Suprapubic skin (tissue), 4 donors: Measurements from ENCODE around the gene SUFU. TPM values are rescaled to one million over a fixed set of nuclear protein-coding genes. Genes with fewer than 3 reads are reported as not detected.

ENCODE experiments used
- DNase-seq, 2 donors: peaks; one replicate each; pipeline ENCODE4 v3.0.0-alpha.2; 2019; ENCODE audit warnings: low spot score in 2 of 2
- H3K27ac ChIP-seq: fragments of 200-600 bp; sonication (generic); one replicate; pipeline ENCODE4 v1.5.1; 2019
- H3K27me3 ChIP-seq: fragments of 200-600 bp; sonication (generic); one replicate; pipeline ENCODE4 v1.5.1; 2019
- H3K36me3 ChIP-seq: fragments of 200-600 bp; sonication (generic); one replicate; pipeline ENCODE4 v1.5.1; 2019
- H3K4me1 ChIP-seq: fragments of 200-600 bp; sonication (generic); one replicate; pipeline ENCODE4 v1.5.1; 2019
- H3K4me3 ChIP-seq: fragments of 200-600 bp; sonication (generic); one replicate; pipeline ENCODE4 v1.5.1; 2019; ENCODE audit warnings: mild to moderate bottlenecking
- H3K9me3 ChIP-seq: fragments of 200-600 bp; sonication (generic); one replicate; pipeline ENCODE4 v1.5.1; 2019
- CTCF ChIP-seq, 2 donors: fragments of 200-600 bp in 1 of 2; fragments of 450-650 bp in 1 of 2; sonication (generic) in 1 of 2; IDR thresholded peaks; one replicate each; pipeline ENCODE4 v1.5.1; 2016 to 2019; ENCODE audit warnings: antibody characterized with exemption in 2 of 2, mild to moderate bottlenecking in 1 of 2, moderate library complexity in 1 of 2
- EP300 ChIP-seq: sonication (generic); formaldehyde crosslinking; IDR thresholded peaks from one replicate; pipeline ENCODE4 v1.6.1; 2017; ENCODE audit warnings: antibody characterized with exemption
- POLR2A ChIP-seq, 2 donors: fragments of 450-650 bp; IDR thresholded peaks; one replicate each; pipeline ENCODE4 v1.6.1; 2017; ENCODE audit warnings: antibody characterized with exemption in 2 of 2, mild to moderate bottlenecking in 2 of 2, moderate library complexity in 2 of 2
- POLR2AphosphoS5 ChIP-seq, 3 donors: sonication (generic); formaldehyde crosslinking; IDR thresholded peaks; one replicate each; pipeline ENCODE4 v1.6.1; 2017; ENCODE audit warnings: antibody characterized with exemption in 3 of 3
- WGBS: methylation state at CpG from one replicate; pipeline ENCODE4 v1.1.5; 2018; 5-methylcytosine and 5-hydroxymethylcytosine counted together
- total RNA-seq, 4 donors: library from RNA; depleted of rRNA; stranded (reverse); fragments of >200 nt; gene quantifications; one replicate each; pipeline ENCODE4 v1.1.0, GENCODE V29; 2016

The SUFU gene
- total RNA-seq, 4 donors from 2014 or later: 15.3 to 22.7 (median 18.9) TPM

GRCh38 chr10:102670065-102670670 is 166.4 kb downstream of the SUFU start:
- no peak overlapping the region for H3K27ac ChIP-seq
- TF ChIP-seq EP300: no peak
- no peak for TF ChIP-seq CTCF (IDR thresholded peaks at IDR 0.05)
- TF ChIP-seq POLR2AphosphoS5 (IDR thresholded peaks at IDR 0.05): no peak
- TF ChIP-seq POLR2A (IDR thresholded peaks at IDR 0.05): no peak
- no peak for DNase-seq
- 97% methylated on average over 9 of the region's 9 CpGs for WGBS
- H3K4me1 ChIP-seq: peaks cover 38% of the 10 kb centered on the region
- H3K9me3 ChIP-seq: no peaks in the 10 kb centered on the region
- H3K27me3 ChIP-seq: no peaks in the 10 kb centered on the region
- H3K4me3 ChIP-seq: no peak overlapping the region
- no peaks in the 10 kb centered on the region for H3K36me3 ChIP-seq

DNA sequence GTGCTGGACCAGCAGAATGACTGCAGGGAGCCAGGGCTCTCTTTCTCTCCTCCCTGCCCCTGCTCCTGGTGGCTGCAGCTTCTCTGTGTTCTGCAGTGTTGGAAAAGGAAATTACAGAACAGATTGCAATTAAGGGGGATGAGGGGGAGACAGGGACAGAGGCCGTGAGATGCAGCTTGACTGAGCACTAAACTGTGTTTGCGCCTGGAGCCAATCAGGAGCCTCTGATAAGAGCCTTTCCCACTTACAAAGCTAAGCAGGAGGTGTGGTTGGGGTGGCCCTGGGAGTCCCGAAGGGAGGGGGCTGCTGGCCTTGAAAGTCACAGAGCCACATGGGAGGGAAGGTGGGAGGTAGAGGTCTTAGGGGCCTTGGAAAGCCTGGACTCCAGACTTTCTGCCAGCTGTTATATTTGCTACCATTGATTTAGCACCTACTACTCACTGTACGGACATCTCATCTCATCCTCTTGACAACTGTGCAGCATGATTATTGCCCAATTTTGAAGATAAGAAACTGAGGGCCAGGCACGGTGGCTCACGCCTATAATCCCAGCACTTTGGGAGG is 167.2 kb downstream of the SUFU start:
- TF ChIP-seq POLR2A (IDR thresholded peaks at IDR 0.05) (no peak), EP300 (no peak), POLR2AphosphoS5 (IDR thresholded peaks at IDR 0.05) (no peak), CTCF (IDR thresholded peaks at IDR 0.05) (no peak)
- Histone ChIP-seq H3K27ac (no peak overlapping the region), H3K4me3 (no peak overlapping the region), H3K36me3 (no peaks in the 10 kb centered on the region), H3K27me3 (no peaks in the 10 kb centered on the region), H3K4me1 (peaks cover 46% of the 10 kb centered on the region), H3K9me3 (no peaks in the 10 kb centered on the region)
- WGBS: 87% methylated on average over 6 of the region's 6 CpGs
- no peak for DNase-seq

GRCh38 chr10:102673236-102673818 is 169.6 kb downstream of the SUFU start:
- Histone ChIP-seq H3K36me3 (no peaks in the 10 kb centered on the region), H3K4me3 (no peak overlapping the region), H3K9me3 (no peaks in the 10 kb centered on the region), H3K27me3 (no peaks in the 10 kb centered on the region), H3K27ac (peak overlapping the region; percentile 80), H3K4me1 (peaks cover 58% of the 10 kb centered on the region)
- 67% methylated on average over 13 of the region's 13 CpGs for WGBS
- TF ChIP-seq EP300 (no peak), POLR2AphosphoS5 (IDR thresholded peaks at IDR 0.05) (no peak), POLR2A (IDR thresholded peaks at IDR 0.05) (no peak), CTCF (IDR thresholded peaks at IDR 0.05) (no peak)
- no peak for DNase-seq

DNA sequence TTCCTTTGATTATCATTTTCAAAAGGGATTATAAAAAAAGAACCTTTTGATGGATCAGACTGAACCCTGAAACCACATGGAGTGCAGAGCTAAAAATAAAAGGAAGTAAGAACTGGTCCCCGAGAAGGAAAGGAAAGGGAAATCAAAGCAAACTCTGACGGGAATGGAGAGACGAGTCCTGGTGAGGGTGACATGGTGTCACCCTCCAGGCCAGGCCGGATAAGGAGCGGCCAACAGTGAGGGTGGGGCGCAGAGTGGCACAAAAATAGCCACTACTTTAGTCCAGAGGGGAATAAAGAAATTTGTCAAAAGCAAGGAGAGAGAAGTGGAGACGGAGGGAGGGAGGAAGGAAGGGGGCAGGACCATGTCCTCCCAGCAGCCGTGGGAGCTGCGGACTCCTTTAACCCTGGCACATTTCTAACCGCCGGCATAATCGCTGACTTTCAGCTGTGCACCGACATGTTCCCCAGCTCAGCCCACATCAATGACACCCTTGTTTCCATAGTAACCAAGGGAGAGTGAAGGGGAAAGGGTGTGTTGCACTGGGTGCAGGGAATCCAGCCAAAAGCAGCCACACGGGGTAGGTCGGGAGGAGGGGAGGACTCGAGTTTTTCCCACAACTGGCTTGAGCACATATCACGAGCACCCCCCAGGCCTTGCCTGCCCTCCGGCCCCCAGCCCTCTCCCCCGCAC is 170.2 kb downstream of the SUFU start:
- Histone ChIP-seq H3K4me3 (peak overlapping the region; percentile 31), H3K27ac (peak overlapping the region; percentile 80), H3K9me3 (no peaks in the 10 kb centered on the region), H3K4me1 (peaks cover 59% of the 10 kb centered on the region), H3K36me3 (no peaks in the 10 kb centered on the region), H3K27me3 (no peaks in the 10 kb centered on the region)
- 3% methylated on average over 19 of the region's 19 CpGs for WGBS
- no peak for DNase-seq
- TF ChIP-seq CTCF (IDR thresholded peaks at IDR 0.05): no peak
- no peak for TF ChIP-seq POLR2AphosphoS5 (IDR thresholded peaks at IDR 0.05)
- no peak for TF ChIP-seq POLR2A (IDR thresholded peaks at IDR 0.05)
- TF ChIP-seq EP300: no peak

- no peaks in the 10 kb centered on the region for H3K27me3 ChIP-seq
- peak overlapping the region; percentile 31 for H3K4me3 ChIP-seq
- H3K9me3 ChIP-seq: no peaks in the 10 kb centered on the region
- DNase-seq: peak in 1 of 2 donors; percentile 6
- no peaks in the 10 kb centered on the region for H3K36me3 ChIP-seq
- peak overlapping the region; percentile 80 for H3K27ac ChIP-seq
- no peak for TF ChIP-seq POLR2A (IDR thresholded peaks at IDR 0.05)
- no peak for TF ChIP-seq EP300
- no peak for TF ChIP-seq POLR2AphosphoS5 (IDR thresholded peaks at IDR 0.05)
- TF ChIP-seq CTCF (IDR thresholded peaks at IDR 0.05): no peak
- WGBS: 14% methylated on average over 2 of the region's 2 CpGs
- H3K4me1 ChIP-seq: peaks cover 58% of the 10 kb centered on the region
Observed at GRCh38 chr10:102674566-102674965, 170.8 kb downstream of the SUFU start.
